Stimulated activated CD4-positive, alpha-beta T cell treated with anti-CD3 and anti-CD28 coated beads, TNF-alpha, amount 100 ng/mL, for 48 hours (primary cell): ENCODE measurements around the gene RNASEH2B.

Experiments
- DNase-seq, 3 donors: peaks; one replicate each; pipeline ENCODE4 v3.0.0-alpha.2; 2020; ENCODE audit warnings: low read depth in 3 of 3

Gene RNASEH2B

GRCh38 chr13:50907781-50908180, 1.8 kb upstream of the RNASEH2B start:
- DNase-seq: no peak

- no peak for DNase-seq
Measured at GRCh38 chr13:50908371-50908770, 1.2 kb upstream of the RNASEH2B start.

GRCh38 chr13:50910485-50910805, 854 bp downstream of the RNASEH2B start:
- DNase-seq: no peak

- DNase-seq: no peak
Measured at GRCh38 chr13:50911081-50911631, 1.6 kb downstream of the RNASEH2B start.

GRCh38 chr13:50911937-50912795, 2.6 kb downstream of the RNASEH2B start:
- DNase-seq: peak; percentile 85 to 90 (median 89)

- no peak for DNase-seq
Measured at GRCh38 chr13:50912851-50913250, 3.3 kb downstream of the RNASEH2B start.

GRCh38 chr13:50914176-50914700, 4.6 kb downstream of the RNASEH2B start:
- no peak for DNase-seq

GRCh38 chr13:50914848-50915247, 5.3 kb downstream of the RNASEH2B start:
- DNase-seq: no peak

GRCh38 chr13:50915565-50915964, 6.0 kb downstream of the RNASEH2B start:
- DNase-seq: peak in 1 of 3 donors; percentile 12

GRCh38 chr13:50916701-50917184, 7.2 kb downstream of the RNASEH2B start:
- DNase-seq: no peak

- no peak for DNase-seq
Measured at GRCh38 chr13:50917572-50917971, 8.0 kb downstream of the RNASEH2B start.

GRCh38 chr13:50918567-50918966, 9.0 kb downstream of the RNASEH2B start:
- no peak for DNase-seq

GRCh38 chr13:50919277-50919676, 9.7 kb downstream of the RNASEH2B start:
- DNase-seq: no peak

- no peak for DNase-seq
Measured at GRCh38 chr13:50921706-50922105, 12.1 kb downstream of the RNASEH2B start.

GRCh38 chr13:50923272-50923671, 13.7 kb downstream of the RNASEH2B start:
- no peak for DNase-seq

GRCh38 chr13:50924025-50924424, 14.4 kb downstream of the RNASEH2B start:
- no peak for DNase-seq

GRCh38 chr13:50927701-50928100, 18.1 kb downstream of the RNASEH2B start:
- no peak for DNase-seq

- no peak for DNase-seq
Measured at GRCh38 chr13:50928102-50928501, 18.5 kb downstream of the RNASEH2B start.

GRCh38 chr13:50928659-50929462, 19.3 kb downstream of the RNASEH2B start:
- no peak for DNase-seq

GRCh38 chr13:50932091-50932490, 22.5 kb downstream of the RNASEH2B start:
- no peak for DNase-seq

GRCh38 chr13:50934735-50935435, 25.3 kb downstream of the RNASEH2B start:
- no peak for DNase-seq

GRCh38 chr13:50936679-50937078, 27.1 kb downstream of the RNASEH2B start:
- no peak for DNase-seq
